Neural cell (in vitro differentiated cells): ENCODE data around the gene ZDHHC11.

Source experiments
- POLR2AphosphoS5 ChIP-seq: IDR thresholded peaks from 2 replicates; pipeline ENCODE4 v1.6.1; 2012
- RAD21 ChIP-seq: fragments of 450-650 bp; conservative IDR thresholded peaks from 2 replicates; pipeline ENCODE4 v1.6.1; 2014; ENCODE audit warnings: antibody characterized with exemption, mild to moderate bottlenecking, moderate library complexity
- REST ChIP-seq: IDR thresholded peaks from 2 replicates; pipeline ENCODE4 v1.6.1; 2012; ENCODE audit warnings: borderline replicate concordance
- SMC3 ChIP-seq: fragments of 450-650 bp; conservative IDR thresholded peaks from 2 replicates; pipeline ENCODE4 v1.6.1; 2014; ENCODE audit warnings: antibody characterized with exemption, mild to moderate bottlenecking, moderate library complexity; ENCODE audit not compliant: poor library complexity
- TF ChIP-seq, protein P1 (sequence below): fragments of 450-650 bp; IDR thresholded peaks from 2 replicates; pipeline ENCODE4 v1.5.1; 2014; ENCODE audit warnings: antibody characterized with exemption, mild to moderate bottlenecking, moderate library complexity; ENCODE audit not compliant: poor library complexity, severe bottlenecking

DNA sequence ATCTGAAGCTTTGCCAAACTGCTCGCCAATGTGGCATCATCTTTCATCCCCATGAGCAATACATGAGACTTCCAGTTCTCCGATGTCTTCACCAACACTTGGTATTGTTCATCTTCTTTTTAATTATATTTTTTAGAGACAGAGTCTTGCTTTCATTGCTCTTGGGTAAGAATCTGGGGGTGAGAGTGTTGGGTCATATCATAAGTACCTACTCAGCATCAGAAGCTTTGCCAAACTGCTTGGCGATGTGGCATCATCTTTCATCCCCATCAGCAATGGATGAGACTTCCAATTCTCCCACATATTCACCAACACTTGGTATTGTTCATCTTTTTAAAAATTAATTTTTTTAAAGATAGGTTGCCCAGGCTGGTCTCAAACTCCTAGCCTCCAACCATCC, 35.3 kb downstream of the ZDHHC11 start:
- TF ChIP-seq POLR2AphosphoS5 = no peak
- TF ChIP-seq, protein P1, sequence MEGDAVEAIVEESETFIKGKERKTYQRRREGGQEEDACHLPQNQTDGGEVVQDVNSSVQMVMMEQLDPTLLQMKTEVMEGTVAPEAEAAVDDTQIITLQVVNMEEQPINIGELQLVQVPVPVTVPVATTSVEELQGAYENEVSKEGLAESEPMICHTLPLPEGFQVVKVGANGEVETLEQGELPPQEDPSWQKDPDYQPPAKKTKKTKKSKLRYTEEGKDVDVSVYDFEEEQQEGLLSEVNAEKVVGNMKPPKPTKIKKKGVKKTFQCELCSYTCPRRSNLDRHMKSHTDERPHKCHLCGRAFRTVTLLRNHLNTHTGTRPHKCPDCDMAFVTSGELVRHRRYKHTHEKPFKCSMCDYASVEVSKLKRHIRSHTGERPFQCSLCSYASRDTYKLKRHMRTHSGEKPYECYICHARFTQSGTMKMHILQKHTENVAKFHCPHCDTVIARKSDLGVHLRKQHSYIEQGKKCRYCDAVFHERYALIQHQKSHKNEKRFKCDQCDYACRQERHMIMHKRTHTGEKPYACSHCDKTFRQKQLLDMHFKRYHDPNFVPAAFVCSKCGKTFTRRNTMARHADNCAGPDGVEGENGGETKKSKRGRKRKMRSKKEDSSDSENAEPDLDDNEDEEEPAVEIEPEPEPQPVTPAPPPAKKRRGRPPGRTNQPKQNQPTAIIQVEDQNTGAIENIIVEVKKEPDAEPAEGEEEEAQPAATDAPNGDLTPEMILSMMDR = no peak
- TF ChIP-seq REST = no peak
- no peak for TF ChIP-seq SMC3
- no peak for TF ChIP-seq RAD21
